GM12865 (cell line): ENCODE measurements around the gene CRNKL1.

Experiments
- DNase-seq: peaks from one replicate; pipeline ENCODE4 v3.0.0; 2010; ENCODE audit warnings: low read depth
- H3K4me3 ChIP-seq: 2 replicates; pipeline ENCODE4 v1.5.1; 2011; ENCODE audit warnings: mild to moderate bottlenecking, low read depth, low read length, control low read depth
- CTCF ChIP-seq: IDR thresholded peaks from 2 replicates; pipeline ENCODE4 v1.5.1; 2011; ENCODE audit warnings: low read length, control low read depth, low read depth, inconsistent platforms; ENCODE audit not compliant: insufficient read depth; ENCODE audit errors: missing control alignments

Gene CRNKL1

GRCh38 chr20:20000211-20000968 is 51.9 kb downstream of the CRNKL1 start:
- TF ChIP-seq CTCF, result no peak
- DNase-seq, result no peak

DNA sequence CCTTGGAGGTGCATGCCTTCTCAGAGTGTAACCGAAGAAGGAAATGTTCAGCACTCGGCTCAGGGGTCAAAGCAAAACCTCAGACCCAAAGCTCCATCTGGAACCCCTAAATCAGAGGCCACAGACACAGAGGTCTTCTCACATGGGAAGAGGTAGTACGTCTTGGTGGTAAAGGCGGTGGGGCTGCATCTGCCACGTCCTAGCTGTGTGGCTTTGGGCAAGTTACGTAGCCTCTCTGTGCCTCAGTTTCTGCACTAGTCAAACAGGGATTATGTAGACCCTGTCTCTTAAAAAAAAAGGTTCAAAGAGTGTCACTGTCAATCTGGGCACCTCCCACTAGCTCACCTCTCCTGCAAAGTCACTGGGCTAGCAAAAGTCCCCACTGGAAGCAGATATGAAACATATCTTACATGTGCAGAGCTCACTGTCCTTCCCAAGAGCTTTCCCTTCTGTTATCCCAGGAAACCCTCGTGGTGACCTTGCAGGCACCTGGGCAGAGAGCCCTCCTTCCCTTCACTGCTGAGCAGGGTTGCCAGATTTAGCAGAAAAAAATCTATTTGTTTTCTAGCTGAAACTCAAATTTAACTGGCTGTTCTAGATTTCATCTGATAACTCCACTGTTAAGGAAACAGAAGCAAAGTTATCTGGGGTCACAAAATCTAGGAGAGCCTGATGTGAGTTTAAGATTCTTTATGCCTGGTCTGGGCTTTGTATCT is 53.1 kb downstream of the CRNKL1 start:
- DNase-seq, result no peak
- no peak for TF ChIP-seq CTCF

More at GRCh38 chr20:20000211-20000968, 51.9 kb downstream of the CRNKL1 start:
- no peak overlapping the region for H3K4me3 ChIP-seq

DNA sequence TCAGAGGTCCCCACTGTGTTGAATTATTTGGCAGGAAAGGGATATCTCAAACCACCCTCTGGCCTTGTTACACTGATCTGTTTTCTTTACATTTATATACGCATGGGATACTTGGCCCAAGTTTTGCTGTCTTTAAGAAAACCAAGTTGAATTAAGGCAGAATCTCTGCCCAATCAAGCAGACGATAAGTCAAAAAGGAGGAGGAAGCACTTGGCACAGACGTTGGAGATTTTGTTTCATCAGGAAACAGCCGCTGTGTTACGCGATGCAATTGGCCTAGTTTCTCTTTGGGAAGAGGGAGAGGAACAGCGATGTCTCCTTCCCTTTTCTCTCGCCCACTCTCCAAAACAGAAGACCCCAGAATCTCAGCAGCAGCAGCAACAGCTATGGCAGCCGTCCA is 55.3 kb downstream of the CRNKL1 start:
- DNase-seq, result no peak
- TF ChIP-seq CTCF, result no peak
- H3K4me3 ChIP-seq, result no peak overlapping the region

More for the DNA sequence above, 53.1 kb downstream of the CRNKL1 start:
- no peak overlapping the region for H3K4me3 ChIP-seq

- H3K4me3 ChIP-seq, result no peak overlapping the region
- no peak for DNase-seq
- no peak for TF ChIP-seq CTCF
Observed at GRCh38 chr20:19996222-19996621, 56.0 kb downstream of the CRNKL1 start.

DNA sequence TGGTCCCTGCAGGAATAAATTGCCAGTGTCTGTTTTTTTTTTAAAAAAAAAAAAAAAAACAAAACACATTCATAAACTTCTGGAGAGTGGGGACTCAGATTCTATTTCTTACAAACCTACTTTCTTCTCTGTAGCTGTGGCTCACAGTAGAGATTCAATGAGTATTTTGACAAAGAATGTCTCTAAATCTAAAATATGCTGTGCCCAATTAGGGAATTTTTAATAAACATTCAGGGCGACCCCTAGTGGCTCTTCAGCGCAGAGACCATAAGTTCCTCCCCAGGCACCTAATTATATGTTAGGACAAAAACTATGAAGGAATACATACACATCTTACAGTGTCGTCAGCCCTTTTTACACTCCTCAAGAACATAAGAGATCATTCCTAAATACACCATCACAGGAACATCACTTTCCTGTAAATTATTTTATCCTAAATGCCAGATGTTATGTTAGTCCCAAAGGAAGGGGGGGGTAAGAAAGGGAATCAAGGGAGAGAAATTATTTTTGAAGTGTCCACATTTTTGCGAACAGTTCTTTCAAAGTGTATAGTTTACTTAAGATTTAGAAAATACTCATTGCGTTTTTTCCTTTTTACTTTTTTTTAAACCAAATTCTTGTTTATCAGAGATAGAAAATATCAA is 56.9 kb downstream of the CRNKL1 start:
- peak; percentile 63 for DNase-seq
- H3K4me3 ChIP-seq, result no peak overlapping the region
- TF ChIP-seq CTCF, result peak; percentile 72

DNA sequence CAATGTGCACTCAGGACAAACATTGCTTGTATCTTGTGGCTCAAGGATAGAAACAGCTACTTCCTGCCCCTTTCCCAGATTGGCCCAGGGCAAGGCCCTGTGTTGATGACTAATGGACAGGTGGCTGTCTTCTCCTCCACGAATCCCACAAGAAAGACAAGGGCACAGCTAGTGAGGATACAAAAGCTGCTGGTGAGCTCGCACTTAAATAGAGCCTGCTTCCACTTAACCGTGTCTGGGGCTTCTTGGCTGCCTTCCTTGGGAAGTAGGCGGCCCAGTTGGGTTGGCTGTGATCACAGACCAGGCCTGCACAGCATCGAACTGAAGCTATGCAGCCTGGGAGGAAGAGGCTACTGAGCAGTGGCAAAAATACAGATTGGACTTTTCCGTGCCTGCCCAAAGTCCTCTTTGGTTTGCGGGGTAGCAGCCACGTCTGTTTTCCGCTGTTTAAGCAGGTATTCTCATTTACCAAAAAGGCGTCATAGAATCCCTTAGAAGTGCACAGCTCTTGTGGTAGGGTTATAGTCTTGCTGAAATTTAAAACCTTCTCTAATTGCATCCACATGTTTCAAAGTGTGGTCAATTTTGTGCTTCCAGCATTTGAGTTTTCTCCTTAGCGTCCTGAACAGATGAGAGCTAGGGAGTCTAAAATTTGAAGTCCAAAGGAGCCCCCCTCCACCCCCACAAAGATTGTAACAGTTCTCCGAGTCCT is 58.2 kb downstream of the CRNKL1 start:
- no peak overlapping the region for H3K4me3 ChIP-seq
- no peak for DNase-seq
- no peak for TF ChIP-seq CTCF
